ENCODE measurements around the gene OR13J1. TPM values are rescaled to one million over a fixed set of nuclear protein-coding genes. Genes with fewer than 3 reads are reported as not detected.
A peak's percentile ranks its signal among the peaks of the same experiment; 100 is the strongest.

Gene OR13J1
- total RNA-seq, 1 donor from 2014 or later, result not detected

DNA sequence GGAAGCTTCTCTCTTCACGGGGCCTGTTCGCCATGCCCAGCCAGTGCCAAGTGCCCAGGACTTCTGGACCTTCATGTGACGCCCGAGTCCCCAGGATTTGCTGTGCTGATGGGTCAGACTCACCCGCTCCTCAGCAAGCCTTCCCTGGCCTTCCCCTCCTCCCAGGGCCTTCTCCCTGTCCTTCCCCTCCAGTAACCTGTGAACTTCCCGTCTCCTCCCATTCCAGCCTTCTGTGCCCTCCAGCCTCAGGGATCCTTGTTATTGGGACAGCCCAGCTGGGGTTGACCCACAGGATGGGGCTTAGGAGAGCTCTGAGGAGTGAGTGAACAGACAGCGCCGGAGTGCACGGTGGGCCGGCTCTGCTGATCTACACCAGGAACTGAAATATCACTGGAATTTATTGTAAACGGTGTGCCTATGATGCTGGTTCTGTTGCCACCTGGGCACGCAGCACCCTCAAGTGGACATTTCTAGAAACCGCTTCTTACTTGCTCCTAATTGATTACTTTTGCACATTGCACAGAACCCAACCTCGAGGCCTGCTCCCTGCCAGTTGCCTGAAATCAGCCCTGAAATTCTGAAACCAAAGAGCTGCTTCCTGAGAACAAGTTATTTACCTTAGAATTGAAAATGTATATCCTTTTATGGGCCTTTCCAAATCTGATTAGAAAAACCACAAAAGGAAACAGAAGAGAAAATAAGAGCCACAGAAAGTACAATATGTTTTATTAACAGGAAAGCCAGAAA is 40.6 kb upstream of the OR13J1 start:
- Histone ChIP-seq H3K9ac (ENCODE audit: low read depth in 1 of 3, low read length in 3 of 3) (peak overlapping the region; percentile 27 to 62 (median 32)), H3K4me1 (ENCODE audit: control insufficient read depth in 3 of 3, insufficient read depth in 3 of 3, low read length in 3 of 3) (peaks cover 49 to 61% (median 59%) of the 10 kb centered on the region in 3 donors), H3K27me3 (ENCODE audit: control insufficient read depth in 3 of 3, insufficient read depth in 3 of 3, low read length in 3 of 3) (no peaks in the 10 kb centered on the region), H3K36me3 (ENCODE audit: control insufficient read depth in 3 of 3, insufficient read depth in 3 of 3, low read length in 3 of 3) (peaks cover 0 to 2% (median 0%) of the 10 kb centered on the region in 3 donors), H3K9me3 (ENCODE audit: control insufficient read depth in 3 of 3, low read length in 3 of 3) (no peaks in the 10 kb centered on the region), H3K4me3 (ENCODE audit: low read length in 3 of 3) (peak overlapping the region; percentile 4 to 63 (median 48)), H3K27ac (ENCODE audit: low read depth, low read length) (peak overlapping the region; percentile 88)

DNA sequence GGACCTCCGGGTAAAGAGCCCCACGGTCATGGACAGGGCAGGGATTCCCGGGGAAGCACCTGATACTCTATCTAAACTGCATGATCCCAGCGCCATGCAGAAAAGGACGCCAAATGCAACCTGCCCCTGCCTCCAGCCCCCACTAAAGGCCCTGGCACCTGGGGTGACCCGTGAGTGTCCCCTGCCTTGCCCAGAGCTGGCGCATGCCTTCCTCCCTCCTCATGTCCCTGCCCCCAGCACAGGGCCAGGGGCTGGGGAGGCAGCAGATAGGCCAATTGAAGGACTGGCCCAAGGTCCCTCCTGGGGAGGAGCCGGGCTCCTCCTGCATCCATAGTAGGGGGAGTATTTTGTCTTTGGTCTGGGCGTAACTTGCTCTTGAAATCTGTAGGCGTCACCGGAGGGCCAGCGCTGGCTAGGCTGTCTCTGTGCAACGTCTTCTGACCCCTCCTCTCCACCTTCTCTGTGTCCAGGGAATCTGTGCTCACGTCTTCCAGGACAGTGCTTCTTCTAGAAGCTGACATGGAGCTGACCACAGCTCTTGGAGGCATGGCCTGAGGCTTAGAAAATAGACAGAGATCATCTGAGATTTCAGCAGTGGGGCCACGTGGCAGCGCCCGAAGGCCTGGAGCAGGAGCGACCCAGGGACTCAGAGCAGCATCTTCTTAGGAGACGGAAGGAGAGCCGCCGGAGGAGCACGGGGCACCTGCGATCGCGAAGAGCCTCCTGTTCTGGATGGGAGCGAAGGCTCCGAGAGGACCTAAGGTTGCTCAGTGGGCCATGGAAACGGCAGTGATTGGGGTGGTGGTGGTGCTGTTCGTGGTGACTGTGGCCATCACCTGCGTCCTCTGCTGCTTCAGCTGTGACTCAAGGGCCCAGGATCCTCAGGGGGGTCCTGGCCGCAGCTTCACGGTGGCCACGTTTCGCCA is 39.7 kb upstream of the OR13J1 start:
- Histone ChIP-seq H3K9me3 (ENCODE audit: control insufficient read depth in 3 of 3, low read length in 3 of 3) (no peaks in the 10 kb centered on the region), H3K4me3 (ENCODE audit: low read length in 3 of 3) (peak overlapping the region; percentile 4 to 63 (median 48)), H3K9ac (ENCODE audit: low read depth in 1 of 3, low read length in 3 of 3) (peak overlapping the region; percentile 32 to 62 (median 33)), H3K4me1 (ENCODE audit: control insufficient read depth in 3 of 3, insufficient read depth in 3 of 3, low read length in 3 of 3) (peaks cover 57 to 67% (median 64%) of the 10 kb centered on the region in 3 donors), H3K27ac (ENCODE audit: low read depth, low read length) (peak overlapping the region; percentile 88), H3K36me3 (ENCODE audit: control insufficient read depth in 3 of 3, insufficient read depth in 3 of 3, low read length in 3 of 3) (peaks cover 0 to 2% (median 0%) of the 10 kb centered on the region in 3 donors), H3K27me3 (ENCODE audit: control insufficient read depth in 3 of 3, insufficient read depth in 3 of 3, low read length in 3 of 3) (no peaks in the 10 kb centered on the region)

DNA sequence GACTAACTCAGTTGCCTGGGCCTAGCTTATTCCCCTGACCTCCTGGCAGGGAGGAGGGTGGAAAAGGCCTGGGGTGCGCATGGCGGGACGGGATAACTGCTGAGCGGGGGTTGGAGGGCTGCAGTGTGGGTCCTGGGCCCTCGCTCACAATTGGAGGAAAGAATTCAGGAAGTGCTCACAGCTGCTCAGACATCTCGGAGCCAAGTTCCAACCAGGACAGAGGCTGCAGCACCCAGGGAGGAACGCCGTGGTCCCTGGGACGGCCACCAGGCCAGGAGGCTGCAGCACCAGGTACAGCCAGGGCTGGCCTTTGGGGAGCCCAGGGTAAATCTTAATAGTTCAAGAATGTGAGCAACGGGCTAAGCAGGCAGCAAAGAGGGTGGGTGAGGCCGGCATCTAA is 39.1 kb upstream of the OR13J1 start, which contains the start of gene SPAAR:
SPAAR (plus strand) TSS at position 217 of the 400 bp plus-strand sequence. CDS start 974 bp downstream, outside the sequence.
- Histone ChIP-seq H3K9me3 (ENCODE audit: control insufficient read depth in 3 of 3, low read length in 3 of 3) (no peaks in the 10 kb centered on the region), H3K27me3 (ENCODE audit: control insufficient read depth in 3 of 3, insufficient read depth in 3 of 3, low read length in 3 of 3) (no peaks in the 10 kb centered on the region), H3K27ac (ENCODE audit: low read depth, low read length) (peak within 1 kb of the TSS; percentile 88), H3K4me1 (ENCODE audit: control insufficient read depth in 3 of 3, insufficient read depth in 3 of 3, low read length in 3 of 3) (peaks cover 62 to 72% (median 68%) of the 10 kb centered on the region in 3 donors), H3K4me3 (ENCODE audit: low read length in 3 of 3) (peak within 1 kb of the TSS; percentile 4 to 63 (median 48)), H3K9ac (ENCODE audit: low read depth in 1 of 3, low read length in 3 of 3) (peak within 1 kb of the TSS; percentile 32 to 62 (median 40)), H3K36me3 (ENCODE audit: control insufficient read depth in 3 of 3, insufficient read depth in 3 of 3, low read length in 3 of 3) (peaks cover 0 to 2% (median 0%) of the 10 kb centered on the region in 3 donors)

GRCh38 chr9:35908504-35909125 is 38.4 kb upstream of the OR13J1 start:
- H3K4me3 ChIP-seq (ENCODE audit: low read length in 3 of 3), result peak overlapping the region in 1 of 3 donors; percentile 63
- H3K9me3 ChIP-seq (ENCODE audit: control insufficient read depth in 3 of 3, low read length in 3 of 3), result no peaks in the 10 kb centered on the region

DNA sequence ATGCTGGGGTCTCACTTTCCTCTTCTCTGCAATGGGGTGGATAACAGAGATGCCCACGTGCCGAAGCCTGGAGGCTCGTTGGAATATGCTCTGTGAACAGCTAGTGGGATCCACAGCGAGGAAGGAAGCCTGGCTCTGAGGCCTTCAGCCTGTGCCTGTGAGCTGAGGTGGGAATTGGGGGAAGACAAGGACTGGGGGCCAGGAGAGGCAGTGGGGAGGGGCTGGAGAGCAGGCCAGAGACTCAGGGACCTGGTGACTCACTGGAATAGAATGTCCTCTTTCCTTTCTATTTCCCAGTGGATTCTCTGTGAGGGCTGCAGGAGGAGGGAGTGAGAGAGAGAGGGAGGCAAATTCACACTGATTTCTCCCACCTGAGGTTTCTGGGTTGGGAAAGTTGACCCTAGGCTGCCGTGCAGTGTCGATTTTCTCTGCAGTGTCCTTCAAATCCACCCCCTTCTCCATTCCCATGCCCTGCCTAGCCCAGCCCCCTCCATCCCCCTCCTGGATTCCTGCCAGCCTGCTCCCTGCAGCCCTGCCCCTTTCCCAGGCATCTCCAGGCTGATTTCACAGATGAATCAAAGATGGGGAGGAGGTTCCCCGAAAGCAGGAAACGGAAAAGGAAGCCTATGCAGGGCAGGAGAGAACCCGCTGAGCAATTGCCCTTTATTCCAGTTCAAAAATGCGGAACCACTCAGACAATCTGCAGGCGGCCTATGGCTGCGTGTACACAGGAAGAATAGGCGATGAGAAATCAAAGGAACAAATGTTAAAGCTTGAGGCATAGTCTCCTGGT is 37.7 kb upstream of the OR13J1 start:
- peak overlapping the region; percentile 13 to 65 (median 60) for H3K4me3 ChIP-seq (ENCODE audit: low read length in 3 of 3)
- peak overlapping the region; percentile 54 to 71 (median 63) for H3K9ac ChIP-seq (ENCODE audit: low read depth in 1 of 3, low read length in 3 of 3)
- peaks cover 67 to 75% (median 75%) of the 10 kb centered on the region in 3 donors for H3K4me1 ChIP-seq (ENCODE audit: control insufficient read depth in 3 of 3, insufficient read depth in 3 of 3, low read length in 3 of 3)
- no peaks in the 10 kb centered on the region for H3K27me3 ChIP-seq (ENCODE audit: control insufficient read depth in 3 of 3, insufficient read depth in 3 of 3, low read length in 3 of 3)
- H3K9me3 ChIP-seq (ENCODE audit: control insufficient read depth in 3 of 3, low read length in 3 of 3), result no peaks in the 10 kb centered on the region
- H3K36me3 ChIP-seq (ENCODE audit: control insufficient read depth in 3 of 3, insufficient read depth in 3 of 3, low read length in 3 of 3), result peaks cover 0 to under 1% (median 0%) of the 10 kb centered on the region in 3 donors
- H3K27ac ChIP-seq (ENCODE audit: low read depth, low read length), result peak overlapping the region; percentile 88

More at GRCh38 chr9:35908504-35909125, 38.4 kb upstream of the OR13J1 start:
- Histone ChIP-seq H3K9ac (ENCODE audit: low read depth in 1 of 3, low read length in 3 of 3) (peak overlapping the region; percentile 23 to 62 (median 40)), H3K4me1 (ENCODE audit: control insufficient read depth in 3 of 3, insufficient read depth in 3 of 3, low read length in 3 of 3) (peaks cover 62 to 73% (median 73%) of the 10 kb centered on the region in 3 donors), H3K27ac (ENCODE audit: low read depth, low read length) (peak overlapping the region; percentile 88), H3K27me3 (ENCODE audit: control insufficient read depth in 3 of 3, insufficient read depth in 3 of 3, low read length in 3 of 3) (no peaks in the 10 kb centered on the region), H3K36me3 (ENCODE audit: control insufficient read depth in 3 of 3, insufficient read depth in 3 of 3, low read length in 3 of 3) (peaks cover 0 to 2% (median 0%) of the 10 kb centered on the region in 3 donors)

GRCh38 chr9:35906923-35907699 is 36.9 kb upstream of the OR13J1 start:
- Histone ChIP-seq H3K4me1 (ENCODE audit: control insufficient read depth in 3 of 3, insufficient read depth in 3 of 3, low read length in 3 of 3) (peaks cover 67 to 74% (median 72%) of the 10 kb centered on the region in 3 donors), H3K4me3 (ENCODE audit: low read length in 3 of 3) (peak overlapping the region; percentile 34 to 65 (median 60))

GRCh38 chr9:35905912-35906679 is 35.9 kb upstream of the OR13J1 start, which contains the start of gene HRCT1:
Gene HRCT1 (plus strand): TSS chr9:35906202. CDS start chr9:35906288, 86 bp downstream.
- Histone ChIP-seq H3K36me3 (ENCODE audit: control insufficient read depth in 3 of 3, insufficient read depth in 3 of 3, low read length in 3 of 3) (no peaks in the 10 kb centered on the region), H3K9me3 (ENCODE audit: control insufficient read depth in 3 of 3, low read length in 3 of 3) (no peaks in the 10 kb centered on the region), H3K9ac (ENCODE audit: low read depth in 1 of 3, low read length in 3 of 3) (peak within 1 kb of the TSS; percentile 19 to 71 (median 63)), H3K27me3 (ENCODE audit: control insufficient read depth in 3 of 3, insufficient read depth in 3 of 3, low read length in 3 of 3) (no peaks in the 10 kb centered on the region), H3K4me1 (ENCODE audit: control insufficient read depth in 3 of 3, insufficient read depth in 3 of 3, low read length in 3 of 3) (peaks cover 67 to 72% (median 68%) of the 10 kb centered on the region in 3 donors), H3K27ac (ENCODE audit: low read depth, low read length) (peak within 1 kb of the TSS; percentile 88), H3K4me3 (ENCODE audit: low read length in 3 of 3) (peak within 1 kb of the TSS; percentile 41 to 65 (median 65))

More at GRCh38 chr9:35906923-35907699, 36.9 kb upstream of the OR13J1 start:
- Histone ChIP-seq H3K9me3 (ENCODE audit: control insufficient read depth in 3 of 3, low read length in 3 of 3) (no peaks in the 10 kb centered on the region), H3K36me3 (ENCODE audit: control insufficient read depth in 3 of 3, insufficient read depth in 3 of 3, low read length in 3 of 3) (no peaks in the 10 kb centered on the region), H3K27me3 (ENCODE audit: control insufficient read depth in 3 of 3, insufficient read depth in 3 of 3, low read length in 3 of 3) (no peaks in the 10 kb centered on the region), H3K27ac (ENCODE audit: low read depth, low read length) (peak overlapping the region; percentile 88), H3K9ac (ENCODE audit: low read depth in 1 of 3, low read length in 3 of 3) (peak overlapping the region; percentile 54 to 71 (median 63))
